Trophoblast cell (in vitro differentiated cells and primary cell): ENCODE results near the gene ELOVL6.
"Not testable (repeated sequence)": the region's sequence is repeated elsewhere in the genome, so short reads cannot be mapped to it uniquely, and the experiment has no call there.

Experiments
- DNase-seq, 2 donors: peaks; one replicate each; pipeline ENCODE4 v3.0.0-alpha.2; 2016
- H2AFZ ChIP-seq: 2 replicates; pipeline ENCODE4 v1.6.1; 2013; ENCODE audit warnings: low read length, moderate library complexity, mild to moderate bottlenecking; ENCODE audit not compliant: insufficient read depth, poor library complexity
- H2AK5ac ChIP-seq: 2 replicates; pipeline ENCODE4 v1.6.1; 2013; ENCODE audit warnings: mild to moderate bottlenecking, low read length
- H2BK120ac ChIP-seq: 2 replicates; pipeline ENCODE4 v1.6.1; 2013; ENCODE audit warnings: low read length, mild to moderate bottlenecking, moderate library complexity; ENCODE audit not compliant: insufficient read depth, poor library complexity
- H2BK12ac ChIP-seq: 2 replicates; pipeline ENCODE4 v1.6.1; 2013; ENCODE audit warnings: mild to moderate bottlenecking, low read length, moderate library complexity
- H2BK5ac ChIP-seq: 2 replicates; pipeline ENCODE4 v1.6.1; 2013; ENCODE audit warnings: low read length, low read depth, moderate library complexity, mild to moderate bottlenecking; ENCODE audit not compliant: poor library complexity
- H3K14ac ChIP-seq: 2 replicates; pipeline ENCODE4 v1.6.1; 2013; ENCODE audit warnings: mild to moderate bottlenecking, low read length
- H3K18ac ChIP-seq: 2 replicates; pipeline ENCODE4 v1.6.1; 2013; ENCODE audit warnings: mild to moderate bottlenecking, low read length
- H3K23ac ChIP-seq: 2 replicates; pipeline ENCODE4 v1.6.1; 2013; ENCODE audit warnings: low read length
- H3K27ac ChIP-seq: 2 replicates; pipeline ENCODE4 v1.5.1; 2013; ENCODE audit warnings: low read depth, mild to moderate bottlenecking, inconsistent platforms, low read length, moderate library complexity
- H3K27me3 ChIP-seq: 2 replicates; pipeline ENCODE4 v1.6.1; 2013; ENCODE audit warnings: inconsistent platforms, mild to moderate bottlenecking, low read length, moderate library complexity; ENCODE audit not compliant: insufficient read depth
- H3K36me3 ChIP-seq, 2 experiments: 1 replicate in 1 of 2; 2 replicates in 1 of 2; pipeline ENCODE4 v1.6.1; 2013; ENCODE audit warnings: low read length in 2 of 2, mild to moderate bottlenecking in 2 of 2, moderate library complexity in 1 of 2; ENCODE audit not compliant: insufficient read depth in 2 of 2, control insufficient read depth in 1 of 2
- H3K4ac ChIP-seq: 2 replicates; pipeline ENCODE4 v1.6.1; 2013; ENCODE audit warnings: low read depth, mild to moderate bottlenecking, low read length, moderate library complexity
- H3K4me1 ChIP-seq, 2 experiments: 1 replicate in 1 of 2; 2 replicates in 1 of 2; pipeline ENCODE4 v1.6.1; 2013; ENCODE audit warnings: low read length in 2 of 2, mild to moderate bottlenecking in 2 of 2, moderate library complexity in 1 of 2; ENCODE audit not compliant: insufficient read depth in 2 of 2, control insufficient read depth in 1 of 2
- H3K4me2 ChIP-seq: 2 replicates; pipeline ENCODE4 v1.6.1; 2013; ENCODE audit warnings: inconsistent platforms, mild to moderate bottlenecking, low read length, moderate library complexity
- H3K4me3 ChIP-seq: 2 replicates; pipeline ENCODE4 v1.5.1; 2013; ENCODE audit warnings: mild to moderate bottlenecking, low read depth, low read length, inconsistent platforms
- H3K79me1 ChIP-seq: one replicate; pipeline ENCODE4 v1.6.1; 2013; ENCODE audit warnings: low read length
- H3K79me2 ChIP-seq: 2 replicates; pipeline ENCODE4 v1.6.1; 2013; ENCODE audit warnings: low read length, mild to moderate bottlenecking; ENCODE audit not compliant: control insufficient read depth, insufficient read depth, poor library complexity
- H3K9ac ChIP-seq: 2 replicates; pipeline ENCODE4 v1.6.1; 2013; ENCODE audit warnings: mild to moderate bottlenecking, low read length
- H3K9me3 ChIP-seq: 2 replicates; pipeline ENCODE4 v1.6.1; 2013; ENCODE audit warnings: low read depth, mild to moderate bottlenecking, control low read depth, inconsistent platforms, low read length; ENCODE audit not compliant: insufficient read depth
- H4K12ac ChIP-seq: 2 replicates; pipeline ENCODE4 v1.6.1; 2013; ENCODE audit warnings: low read depth, mild to moderate bottlenecking, low read length, moderate library complexity
- H4K8ac ChIP-seq: 2 replicates; pipeline ENCODE4 v1.6.1; 2013; ENCODE audit warnings: low read depth, mild to moderate bottlenecking, low read length, moderate library complexity
- H4K91ac ChIP-seq: one replicate; pipeline ENCODE4 v1.6.1; 2013; ENCODE audit warnings: low read depth, mild to moderate bottlenecking, low read length, moderate library complexity
- WGBS: extraction: QIAGEN DNeasy Blood & Tissue Kit; methylation state at CpG from one replicate; pipeline ENCODE4 v1.1.7; 2013; ENCODE audit warnings: missing lambda C conversion rate; ENCODE audit not compliant: insufficient read length, insufficient coverage; ENCODE audit errors: extremely low coverage; 5-methylcytosine and 5-hydroxymethylcytosine counted together

ELOVL6 gene

GRCh38 chr4:110157580-110157979 is 40.8 kb downstream of the ELOVL6 start:
- Histone ChIP-seq H3K27me3 (no peaks in the 10 kb centered on the region), H3K36me3 (no peaks in the 10 kb centered on the region), H3K4me1 (peaks cover 0 to 2% of the 10 kb centered on the region in 2 experiments), H3K4ac (no peak overlapping the region), H3K23ac (no peak overlapping the region), H2AK5ac (no peak overlapping the region), H3K4me2 (no peak overlapping the region), H3K14ac (no peak overlapping the region), H2BK12ac (no peak overlapping the region), H3K27ac (no peak overlapping the region), H2AFZ (no peak overlapping the region), H3K9me3 (no peaks in the 10 kb centered on the region), H3K79me2 (no peaks in the 10 kb centered on the region), H3K79me1 (no peaks in the 10 kb centered on the region), H4K8ac (no peak overlapping the region), H2BK120ac (no peak overlapping the region), H4K91ac (no peak overlapping the region), H3K4me3 (no peak overlapping the region), H3K18ac (no peak overlapping the region), H3K9ac (no peak overlapping the region), H4K12ac (no peak overlapping the region), H2BK5ac (no peak overlapping the region)
- WGBS: no CpG with 5 or more reads among the region's 3 CpGs
- peak in 1 of 2 donors; percentile 59 for DNase-seq

- not testable (repeated sequence) for H3K23ac ChIP-seq, H4K8ac ChIP-seq, H4K91ac ChIP-seq, H3K36me3 ChIP-seq, H3K18ac ChIP-seq, H3K4me3 ChIP-seq, H3K14ac ChIP-seq, H3K4ac ChIP-seq, H3K4me1 ChIP-seq, H3K9ac ChIP-seq, H2BK12ac ChIP-seq, H2BK120ac ChIP-seq, H3K4me2 ChIP-seq, H4K12ac ChIP-seq, H2BK5ac ChIP-seq, H2AFZ ChIP-seq, H3K9me3 ChIP-seq, H3K27ac ChIP-seq, H3K79me1 ChIP-seq, H2AK5ac ChIP-seq, H3K27me3 ChIP-seq, H3K79me2 ChIP-seq
- DNase-seq: peak in 1 of 2 donors; percentile 43
- no CpG with 5 or more reads among the region's 5 CpGs for WGBS
Observed at GRCh38 chr4:110157166-110157565, 41.2 kb downstream of the ELOVL6 start.

- Histone ChIP-seq H2AK5ac (no peak overlapping the region), H3K36me3 (no peaks in the 10 kb centered on the region), H3K18ac (no peak overlapping the region), H3K27me3 (no peaks in the 10 kb centered on the region), H3K9ac (no peak overlapping the region), H3K4me1 (peaks cover 0 to 2% of the 10 kb centered on the region in 2 experiments), H3K4me3 (no peak overlapping the region), H3K9me3 (no peaks in the 10 kb centered on the region), H3K23ac (no peak overlapping the region), H3K4me2 (no peak overlapping the region), H2BK5ac (no peak overlapping the region), H4K91ac (no peak overlapping the region), H2BK120ac (no peak overlapping the region), H3K4ac (no peak overlapping the region), H3K27ac (no peak overlapping the region), H3K14ac (no peak overlapping the region), H4K8ac (no peak overlapping the region), H4K12ac (no peak overlapping the region), H3K79me1 (no peaks in the 10 kb centered on the region), H2AFZ (no peak overlapping the region), H2BK12ac (no peak overlapping the region), H3K79me2 (no peaks in the 10 kb centered on the region)
- DNase-seq: no peak
- no CpG with 5 or more reads among the region's 6 CpGs for WGBS
Observed at GRCh38 chr4:110156442-110156841, 42.0 kb downstream of the ELOVL6 start.

- no CpG with 5 or more reads among the region's 4 CpGs for WGBS
- Histone ChIP-seq H3K36me3 (no peaks in the 10 kb centered on the region), H4K8ac (no peak overlapping the region), H2BK5ac (no peak overlapping the region), H4K12ac (no peak overlapping the region), H3K4me3 (no peak overlapping the region), H3K9me3 (no peaks in the 10 kb centered on the region), H3K79me1 (no peaks in the 10 kb centered on the region), H3K9ac (no peak overlapping the region), H3K4me1 (peaks cover 0 to 2% of the 10 kb centered on the region in 2 experiments), H3K18ac (no peak overlapping the region), H2BK12ac (no peak overlapping the region), H3K27ac (no peak overlapping the region), H3K4ac (no peak overlapping the region), H3K4me2 (no peak overlapping the region), H2AFZ (no peak overlapping the region), H2AK5ac (no peak overlapping the region), H3K27me3 (no peaks in the 10 kb centered on the region), H3K79me2 (no peaks in the 10 kb centered on the region), H3K23ac (no peak overlapping the region), H3K14ac (no peak overlapping the region), H2BK120ac (no peak overlapping the region), H4K91ac (no peak overlapping the region)
- no peak for DNase-seq
Observed at GRCh38 chr4:110155654-110156053, 42.8 kb downstream of the ELOVL6 start.
